Measurements from ENCODE around the gene RIPPLY2.

GRCh38 chr6:83867043-83867442 lies 13.9 kb downstream of the RIPPLY2 start:
- TF ChIP-seq SIN3A (IDR thresholded peaks at IDR 0.05; ENCODE audit: borderline replicate concordance, insufficient read depth, low read length): no peak
- TF ChIP-seq POLR2AphosphoS5 (IDR thresholded peaks at IDR 0.05; ENCODE audit: low read depth, low read length): no peak
- TF ChIP-seq TAF1 (IDR thresholded peaks at IDR 0.05; ENCODE audit: borderline replicate concordance, insufficient read depth, low read length): no peak
- TF ChIP-seq, protein P1, sequence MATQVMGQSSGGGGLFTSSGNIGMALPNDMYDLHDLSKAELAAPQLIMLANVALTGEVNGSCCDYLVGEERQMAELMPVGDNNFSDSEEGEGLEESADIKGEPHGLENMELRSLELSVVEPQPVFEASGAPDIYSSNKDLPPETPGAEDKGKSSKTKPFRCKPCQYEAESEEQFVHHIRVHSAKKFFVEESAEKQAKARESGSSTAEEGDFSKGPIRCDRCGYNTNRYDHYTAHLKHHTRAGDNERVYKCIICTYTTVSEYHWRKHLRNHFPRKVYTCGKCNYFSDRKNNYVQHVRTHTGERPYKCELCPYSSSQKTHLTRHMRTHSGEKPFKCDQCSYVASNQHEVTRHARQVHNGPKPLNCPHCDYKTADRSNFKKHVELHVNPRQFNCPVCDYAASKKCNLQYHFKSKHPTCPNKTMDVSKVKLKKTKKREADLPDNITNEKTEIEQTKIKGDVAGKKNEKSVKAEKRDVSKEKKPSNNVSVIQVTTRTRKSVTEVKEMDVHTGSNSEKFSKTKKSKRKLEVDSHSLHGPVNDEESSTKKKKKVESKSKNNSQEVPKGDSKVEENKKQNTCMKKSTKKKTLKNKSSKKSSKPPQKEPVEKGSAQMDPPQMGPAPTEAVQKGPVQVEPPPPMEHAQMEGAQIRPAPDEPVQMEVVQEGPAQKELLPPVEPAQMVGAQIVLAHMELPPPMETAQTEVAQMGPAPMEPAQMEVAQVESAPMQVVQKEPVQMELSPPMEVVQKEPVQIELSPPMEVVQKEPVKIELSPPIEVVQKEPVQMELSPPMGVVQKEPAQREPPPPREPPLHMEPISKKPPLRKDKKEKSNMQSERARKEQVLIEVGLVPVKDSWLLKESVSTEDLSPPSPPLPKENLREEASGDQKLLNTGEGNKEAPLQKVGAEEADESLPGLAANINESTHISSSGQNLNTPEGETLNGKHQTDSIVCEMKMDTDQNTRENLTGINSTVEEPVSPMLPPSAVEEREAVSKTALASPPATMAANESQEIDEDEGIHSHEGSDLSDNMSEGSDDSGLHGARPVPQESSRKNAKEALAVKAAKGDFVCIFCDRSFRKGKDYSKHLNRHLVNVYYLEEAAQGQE (IDR thresholded peaks at IDR 0.05; ENCODE audit: insufficient read depth in 1 of 2, low read depth in 2 of 2, low read length in 2 of 2): no peak
- TF ChIP-seq FOXP2 (optimal IDR thresholded peaks at IDR 0.05; ENCODE audit: borderline replicate concordance, extremely low read depth, extremely low read length, insufficient read depth): no peak
